Measurements from ENCODE around the gene LRP5. TPM values are rescaled to one million over a fixed set of nuclear protein-coding genes. Genes with fewer than 3 reads are reported as not detected.

The LRP5 gene
- polyA plus RNA-seq, 3 donors: 0.23 to 0.29 TPM; not detected in 1

- Mint-ChIP-seq H3K4me1 (peaks cover 59% of the 10 kb centered on the region), H3K27ac (peak overlapping the region in 3 of 7 donors; percentile 37 to 87 (median 55)), H3K27me3 (ENCODE audit: low read depth in 3 of 3) (no peaks in the 10 kb centered on the region), H3K9me3 (no peaks in the 10 kb centered on the region), H3K4me3 (no peak overlapping the region), H3K36me3 (peaks cover 0 to 8% of the 10 kb centered on the region in 2 donors)
- no peaks in the 10 kb centered on the region for H3K9me3 ChIP-seq (replicated peaks in 1 of 2; ENCODE audit: control insufficient read depth in 1 of 2, insufficient read depth in 1 of 2, low read length in 2 of 2)
- peaks cover 100% of the 10 kb centered on the region for H4K20me1 ChIP-seq (ENCODE audit: insufficient read depth, low read length)
- no peaks in the 10 kb centered on the region for H3K27me3 ChIP-seq (ENCODE audit: control insufficient read depth in 2 of 2, insufficient read depth in 2 of 2, low read length in 2 of 2)
- H2AFZ ChIP-seq (ENCODE audit: insufficient read depth, low read depth, low read length, poor library complexity, severe bottlenecking): no peak overlapping the region
- no peak overlapping the region for H3K4me3 ChIP-seq (replicated peaks in 1 of 3; ENCODE audit: low read depth in 2 of 3, low read length in 3 of 3)
- DNase-seq: no peak
- H3K36me3 ChIP-seq (replicated peaks in 1 of 2; ENCODE audit: control insufficient read depth in 1 of 2, insufficient read depth in 2 of 2, low read length in 2 of 2): no peaks in the 10 kb centered on the region
- intact Hi-C loops (cut with micrococcal nuclease): no loop called here
- peaks cover 17 to 41% of the 10 kb centered on the region in 2 donors for H3K4me1 ChIP-seq (ENCODE audit: control insufficient read depth in 1 of 2, insufficient read depth in 2 of 2, low read length in 2 of 2)
- TF ChIP-seq, protein P1, sequence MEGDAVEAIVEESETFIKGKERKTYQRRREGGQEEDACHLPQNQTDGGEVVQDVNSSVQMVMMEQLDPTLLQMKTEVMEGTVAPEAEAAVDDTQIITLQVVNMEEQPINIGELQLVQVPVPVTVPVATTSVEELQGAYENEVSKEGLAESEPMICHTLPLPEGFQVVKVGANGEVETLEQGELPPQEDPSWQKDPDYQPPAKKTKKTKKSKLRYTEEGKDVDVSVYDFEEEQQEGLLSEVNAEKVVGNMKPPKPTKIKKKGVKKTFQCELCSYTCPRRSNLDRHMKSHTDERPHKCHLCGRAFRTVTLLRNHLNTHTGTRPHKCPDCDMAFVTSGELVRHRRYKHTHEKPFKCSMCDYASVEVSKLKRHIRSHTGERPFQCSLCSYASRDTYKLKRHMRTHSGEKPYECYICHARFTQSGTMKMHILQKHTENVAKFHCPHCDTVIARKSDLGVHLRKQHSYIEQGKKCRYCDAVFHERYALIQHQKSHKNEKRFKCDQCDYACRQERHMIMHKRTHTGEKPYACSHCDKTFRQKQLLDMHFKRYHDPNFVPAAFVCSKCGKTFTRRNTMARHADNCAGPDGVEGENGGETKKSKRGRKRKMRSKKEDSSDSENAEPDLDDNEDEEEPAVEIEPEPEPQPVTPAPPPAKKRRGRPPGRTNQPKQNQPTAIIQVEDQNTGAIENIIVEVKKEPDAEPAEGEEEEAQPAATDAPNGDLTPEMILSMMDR (IDR thresholded peaks at IDR 0.05): no peak
- H3K4me2 ChIP-seq (replicated peaks; ENCODE audit: extremely low read depth, low read length, poor library complexity, severe bottlenecking): no peak overlapping the region
- 100% methylated on average over 1 of the region's 3 CpGs for WGBS (ENCODE audit: insufficient coverage)
- H3K79me2 ChIP-seq (ENCODE audit: insufficient read depth, low read length): peaks cover 98% of the 10 kb centered on the region
- peak overlapping the region in 1 of 2 donors; percentile 36 for H3K27ac ChIP-seq (ENCODE audit: low read depth in 1 of 2, low read length in 2 of 2)
- H3K9ac ChIP-seq (ENCODE audit: insufficient read depth, low read length, poor library complexity, severe bottlenecking): no peak overlapping the region
These were observed 183.5 kb downstream of the LRP5 start for GRCh38 chr11:68495872-68496271.

DNA sequence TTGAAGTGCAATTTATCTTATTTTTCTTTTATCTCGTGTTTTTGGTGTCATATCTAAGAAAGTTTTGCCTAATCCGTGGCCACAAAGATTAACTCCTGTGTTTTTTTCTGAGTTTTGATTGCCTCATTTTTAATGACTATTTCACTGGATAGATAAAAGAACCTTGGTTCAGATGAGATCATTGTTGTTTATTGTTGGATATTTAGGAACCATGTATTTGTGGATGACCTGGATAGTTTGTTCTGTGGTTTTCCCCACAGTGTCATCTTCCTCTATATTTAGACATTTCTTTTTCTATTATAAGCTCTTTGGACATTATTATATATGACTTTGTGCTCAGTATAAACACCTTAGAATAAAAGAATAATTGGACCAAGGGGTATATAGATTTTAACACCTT, 185.4 kb downstream of the LRP5 start:
- Histone ChIP-seq H4K20me1 (ENCODE audit: insufficient read depth, low read length) (peaks cover 100% of the 10 kb centered on the region), H3K27me3 (ENCODE audit: control insufficient read depth in 2 of 2, insufficient read depth in 2 of 2, low read length in 2 of 2) (no peaks in the 10 kb centered on the region), H3K9ac (ENCODE audit: insufficient read depth, low read length, poor library complexity, severe bottlenecking) (no peak overlapping the region), H3K4me1 (ENCODE audit: control insufficient read depth in 1 of 2, insufficient read depth in 2 of 2, low read length in 2 of 2) (peaks cover 21 to 41% of the 10 kb centered on the region in 2 donors), H3K4me3 (replicated peaks in 1 of 3; ENCODE audit: low read depth in 2 of 3, low read length in 3 of 3) (no peak overlapping the region), H3K9me3 (replicated peaks in 1 of 2; ENCODE audit: control insufficient read depth in 1 of 2, insufficient read depth in 1 of 2, low read length in 2 of 2) (no peaks in the 10 kb centered on the region), H3K27ac (ENCODE audit: low read depth in 1 of 2, low read length in 2 of 2) (no peak overlapping the region), H2AFZ (ENCODE audit: insufficient read depth, low read depth, low read length, poor library complexity, severe bottlenecking) (no peak overlapping the region), H3K36me3 (replicated peaks in 1 of 2; ENCODE audit: control insufficient read depth in 1 of 2, insufficient read depth in 2 of 2, low read length in 2 of 2) (no peaks in the 10 kb centered on the region), H3K4me2 (replicated peaks; ENCODE audit: extremely low read depth, low read length, poor library complexity, severe bottlenecking) (no peak overlapping the region), H3K79me2 (ENCODE audit: insufficient read depth, low read length) (peaks cover 98% of the 10 kb centered on the region)
- no peaks in the 10 kb centered on the region for H3K36me3 Mint-ChIP-seq
- H3K27me3 Mint-ChIP-seq (ENCODE audit: low read depth in 3 of 3): no peaks in the 10 kb centered on the region
- TF ChIP-seq, protein P1 (IDR thresholded peaks at IDR 0.05): no peak
- H3K27ac Mint-ChIP-seq: peak overlapping the region in 3 of 7 donors; percentile 8 to 78 (median 15)
- no peak for DNase-seq
- no peaks in the 10 kb centered on the region for H3K9me3 Mint-ChIP-seq
- H3K4me3 Mint-ChIP-seq: no peak overlapping the region
- intact Hi-C loops (cut with micrococcal nuclease): no loop called here
- no CpG with 5 or more reads among the region's 2 CpGs for WGBS (ENCODE audit: insufficient coverage)
- H3K4me1 Mint-ChIP-seq: peaks cover 66% of the 10 kb centered on the region

Data from CD14-positive monocyte (primary cell).